Smooth muscle cell (in vitro differentiated cells): ENCODE data around the gene TMEM154. TPM values are rescaled to one million over a fixed set of nuclear protein-coding genes. Genes with fewer than 3 reads are reported as not detected.

Source experiments
- DNase-seq: peaks from one replicate; lab custom pipeline; 2025; ENCODE audit not compliant: unreplicated experiment; lab: John Stamatoyannopoulos, UW
- H2AFZ ChIP-seq: fragments of 200-600 bp; sonication (generic); 2 replicates; pipeline ENCODE4 v1.6.0; 2016; ENCODE audit warnings: antibody characterized with exemption, low read depth, mild to moderate bottlenecking
- H3F3A ChIP-seq: fragments of 200-600 bp; sonication (generic); 2 replicates; pipeline ENCODE4 v1.6.0; 2017; ENCODE audit warnings: antibody characterized with exemption, low read depth
- H3K27ac ChIP-seq: fragments of 200-600 bp; sonication (generic); 2 replicates; pipeline ENCODE4 v1.5.1; 2016; ENCODE audit warnings: low read depth, mild to moderate bottlenecking
- H3K27me3 ChIP-seq: fragments of 200-600 bp; sonication (generic); 2 replicates; pipeline ENCODE4 v1.6.1; 2016; ENCODE audit warnings: low read depth, mild to moderate bottlenecking
- H3K36me3 ChIP-seq: fragments of 200-600 bp; sonication (generic); 2 replicates; pipeline ENCODE4 v1.5.1; 2016; ENCODE audit warnings: low read depth
- H3K4me1 ChIP-seq: fragments of 200-600 bp; sonication (generic); 2 replicates; pipeline ENCODE4 v1.5.1; 2016; ENCODE audit warnings: low read depth
- H3K4me2 ChIP-seq: fragments of 200-600 bp; sonication (generic); 2 replicates; pipeline ENCODE4 v1.6.0; 2016; ENCODE audit warnings: mild to moderate bottlenecking
- H3K4me3 ChIP-seq: fragments of 200-600 bp; sonication (generic); 2 replicates; pipeline ENCODE4 v1.5.1; 2016; ENCODE audit warnings: mild to moderate bottlenecking
- H3K79me2 ChIP-seq: fragments of 200-600 bp; sonication (generic); 2 replicates; pipeline ENCODE4 v1.6.0; 2016; ENCODE audit warnings: low read depth, mild to moderate bottlenecking
- H3K9ac ChIP-seq: fragments of 200-600 bp; sonication (generic); 2 replicates; pipeline ENCODE4 v1.6.0; 2016; ENCODE audit warnings: low read depth
- H3K9me3 ChIP-seq: fragments of 200-600 bp; sonication (generic); replicated peaks from 2 replicates; pipeline ENCODE4 v1.5.1; 2016; ENCODE audit warnings: low read depth
- H4K20me1 ChIP-seq: fragments of 200-600 bp; sonication (generic); 2 replicates; pipeline ENCODE4 v1.6.0; 2016; ENCODE audit warnings: low read depth
- WGBS: methylation state at CpG from one replicate; pipeline ENCODE4 v1.1.7; 2016; ENCODE audit warnings: low lambda C conversion rate; 5-methylcytosine and 5-hydroxymethylcytosine counted together
- polyA plus RNA-seq: library from polyadenylated mRNA; unstranded; fragments of >200 nt; fragmentation: Nextera tagmentation; extraction: Ambion mirVana; gene quantifications from 2 replicates; pipeline ENCODE4 v1.2.1, GENCODE V29; 2016
- total RNA-seq: library from RNA; depleted of rRNA; stranded (reverse); fragments of >200 nt; gene quantifications from 2 replicates; pipeline ENCODE4 v1.2.3, GENCODE V29; 2014
- TF ChIP-seq, protein P1 (sequence below): fragments of 200-600 bp; sonication (generic); IDR thresholded peaks from 2 replicates; pipeline ENCODE4 v1.5.1; 2017; ENCODE audit warnings: borderline replicate concordance, mild to moderate bottlenecking, antibody characterized with exemption; ENCODE audit not compliant: insufficient read depth, poor library complexity, severe bottlenecking

TMEM154 gene
- total and polyA plus RNA-seq, 2 experiments from 2014 or later: 1.8 to 6.0 TPM

- Histone ChIP-seq H2AFZ (no peak overlapping the region), H3K27me3 (no peaks in the 10 kb centered on the region), H3K4me3 (no peak overlapping the region), H3K27ac (no peak overlapping the region), H4K20me1 (no peaks in the 10 kb centered on the region), H3K4me1 (no peaks in the 10 kb centered on the region), H3K79me2 (no peaks in the 10 kb centered on the region), H3K36me3 (no peaks in the 10 kb centered on the region), H3K4me2 (no peak overlapping the region), H3K9ac (no peak overlapping the region), H3F3A (no peaks in the 10 kb centered on the region), H3K9me3 (no peaks in the 10 kb centered on the region)
- TF ChIP-seq, protein P1, sequence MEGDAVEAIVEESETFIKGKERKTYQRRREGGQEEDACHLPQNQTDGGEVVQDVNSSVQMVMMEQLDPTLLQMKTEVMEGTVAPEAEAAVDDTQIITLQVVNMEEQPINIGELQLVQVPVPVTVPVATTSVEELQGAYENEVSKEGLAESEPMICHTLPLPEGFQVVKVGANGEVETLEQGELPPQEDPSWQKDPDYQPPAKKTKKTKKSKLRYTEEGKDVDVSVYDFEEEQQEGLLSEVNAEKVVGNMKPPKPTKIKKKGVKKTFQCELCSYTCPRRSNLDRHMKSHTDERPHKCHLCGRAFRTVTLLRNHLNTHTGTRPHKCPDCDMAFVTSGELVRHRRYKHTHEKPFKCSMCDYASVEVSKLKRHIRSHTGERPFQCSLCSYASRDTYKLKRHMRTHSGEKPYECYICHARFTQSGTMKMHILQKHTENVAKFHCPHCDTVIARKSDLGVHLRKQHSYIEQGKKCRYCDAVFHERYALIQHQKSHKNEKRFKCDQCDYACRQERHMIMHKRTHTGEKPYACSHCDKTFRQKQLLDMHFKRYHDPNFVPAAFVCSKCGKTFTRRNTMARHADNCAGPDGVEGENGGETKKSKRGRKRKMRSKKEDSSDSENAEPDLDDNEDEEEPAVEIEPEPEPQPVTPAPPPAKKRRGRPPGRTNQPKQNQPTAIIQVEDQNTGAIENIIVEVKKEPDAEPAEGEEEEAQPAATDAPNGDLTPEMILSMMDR: no peak
- WGBS: 93% methylated on average over 1 of the region's 1 CpG
- DNase-seq: no peak
Measured at GRCh38 chr4:152727784-152728183, 48.0 kb upstream of the TMEM154 start.

DNA sequence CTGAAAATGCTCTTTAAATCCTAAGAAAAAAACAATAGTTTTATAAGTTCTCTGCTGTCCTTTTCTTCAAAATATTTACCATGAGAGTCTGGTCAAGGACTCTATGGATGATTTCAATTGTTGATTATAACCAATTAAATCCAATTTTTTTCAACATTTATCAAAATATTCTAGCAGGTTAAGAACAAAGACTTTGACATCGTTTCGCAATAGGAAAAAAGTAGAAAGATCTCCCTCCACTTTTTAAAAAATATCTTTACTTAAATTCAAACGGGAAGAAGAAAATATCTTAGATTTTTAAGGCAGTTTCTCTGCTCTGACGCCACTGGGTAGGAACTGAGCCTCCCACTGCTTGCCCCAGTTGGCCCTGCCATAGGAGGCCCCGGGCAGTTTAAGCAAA, 44.7 kb upstream of the TMEM154 start:
- no peaks in the 10 kb centered on the region for H3K79me2 ChIP-seq
- no peaks in the 10 kb centered on the region for H3K36me3 ChIP-seq
- H3F3A ChIP-seq: no peaks in the 10 kb centered on the region
- H3K9me3 ChIP-seq: no peaks in the 10 kb centered on the region
- no peaks in the 10 kb centered on the region for H3K4me1 ChIP-seq
- no peaks in the 10 kb centered on the region for H4K20me1 ChIP-seq
- TF ChIP-seq, protein P1: no peak
- H3K9ac ChIP-seq: no peak overlapping the region
- no peak overlapping the region for H3K27ac ChIP-seq
- WGBS: 76% methylated on average over 5 of the region's 5 CpGs
- H3K27me3 ChIP-seq: no peaks in the 10 kb centered on the region
- H3K4me2 ChIP-seq: no peak overlapping the region
- DNase-seq: no peak
- no peak overlapping the region for H3K4me3 ChIP-seq
- no peak overlapping the region for H2AFZ ChIP-seq

GRCh38 chr4:152723236-152723635, 43.4 kb upstream of the TMEM154 start:
- DNase-seq: no peak
- H3K4me2 ChIP-seq: no peak overlapping the region

More at GRCh38 chr4:152723236-152723635, 43.4 kb upstream of the TMEM154 start:
- Histone ChIP-seq H2AFZ (no peak overlapping the region), H3K4me3 (no peak overlapping the region), H3F3A (no peaks in the 10 kb centered on the region), H3K27me3 (no peaks in the 10 kb centered on the region), H3K4me1 (no peaks in the 10 kb centered on the region), H3K27ac (no peak overlapping the region), H4K20me1 (no peaks in the 10 kb centered on the region), H3K9ac (no peak overlapping the region), H3K9me3 (no peaks in the 10 kb centered on the region), H3K79me2 (no peaks in the 10 kb centered on the region), H3K36me3 (no peaks in the 10 kb centered on the region)
- 82% methylated on average over 3 of the region's 3 CpGs for WGBS
- TF ChIP-seq, protein P1: no peak
